Gastroesophageal sphincter (tissue), 4 donors: ENCODE measurements around the gene VPS37C. TPM values are rescaled to one million over a fixed set of nuclear protein-coding genes. Genes with fewer than 3 reads are reported as not detected.
"Not testable (repeated sequence)": the region's sequence is repeated elsewhere in the genome, so short reads cannot be mapped to it uniquely, and the experiment has no call there.

ENCODE experiments used
- ATAC-seq: fragments of 150-250 bp; one replicate; pipeline ENCODE4 v1.9.1; 2016; ENCODE audit warnings: mild to moderate bottlenecking, moderate library complexity
- H3K27ac ChIP-seq, 4 donors: fragments of 200-600 bp; sonication (generic) in 3 of 4; 1 replicate in 3 of 4; 2 replicates in 1 of 4; pipeline ENCODE4 v1.5.1; 2016 to 2019
- H3K27me3 ChIP-seq: fragments of 200-600 bp; sonication (generic); one replicate; pipeline ENCODE4 v1.5.1; 2019
- H3K36me3 ChIP-seq, 2 donors: fragments of 200-600 bp; sonication (generic); one replicate each; pipeline ENCODE4 v1.5.1; 2019; ENCODE audit warnings: control low read depth in 1 of 2
- H3K4me1 ChIP-seq, 3 donors: fragments of 200-600 bp; sonication (generic); 1 replicate in 2 of 3; 2 replicates in 1 of 3; pipeline ENCODE4 v1.5.1; 2016 to 2019; ENCODE audit warnings: control low read depth in 2 of 3
- H3K4me3 ChIP-seq, 2 donors: fragments of 200-600 bp; sonication (generic); one replicate each; pipeline ENCODE4 v1.5.1; 2019; ENCODE audit warnings: mild to moderate bottlenecking in 1 of 2, moderate library complexity in 1 of 2
- H3K9me3 ChIP-seq, 3 donors: fragments of 200-600 bp; sonication (generic); one replicate each; pipeline ENCODE4 v1.5.1; 2017 to 2019; ENCODE audit warnings: control low read depth in 2 of 3
- EP300 ChIP-seq: sonication (generic); formaldehyde crosslinking; IDR thresholded peaks from one replicate; pipeline ENCODE4 v1.6.1; 2017; ENCODE audit warnings: antibody characterized with exemption, mild to moderate bottlenecking
- POLR2A ChIP-seq, 2 donors: fragments of 450-650 bp; IDR thresholded peaks; one replicate each; pipeline ENCODE4 v1.6.1; 2017; ENCODE audit warnings: antibody characterized with exemption in 2 of 2, mild to moderate bottlenecking in 2 of 2, moderate library complexity in 1 of 2
- POLR2AphosphoS5 ChIP-seq: sonication (generic); formaldehyde crosslinking; IDR thresholded peaks from one replicate; pipeline ENCODE4 v1.6.1; 2017; ENCODE audit warnings: antibody characterized with exemption
- WGBS, 2 donors: methylation state at CpG; one replicate each; pipeline ENCODE4 v1.1.5; 2018; ENCODE audit warnings: low coverage in 1 of 2; 5-methylcytosine and 5-hydroxymethylcytosine counted together
- total RNA-seq, 4 donors: library from RNA; depleted of rRNA; stranded (reverse); fragments of >200 nt; gene quantifications; one replicate each; pipeline ENCODE4 v1.1.0, GENCODE V29; 2016
- TF ChIP-seq, protein P1 (sequence below), 4 experiments: fragments of 200-600 bp in 2 of 4; fragments of 450-650 bp in 2 of 4; sonication (generic) in 1 of 4; IDR thresholded peaks; one replicate each; pipeline ENCODE4 v1.5.1; 2017 to 2019; ENCODE audit warnings: antibody characterized with exemption in 4 of 4, mild to moderate bottlenecking in 2 of 4, moderate library complexity in 2 of 4

The VPS37C gene
- total RNA-seq, 4 donors from 2014 or later: 19.1 to 41.9 (median 25.5) TPM

DNA sequence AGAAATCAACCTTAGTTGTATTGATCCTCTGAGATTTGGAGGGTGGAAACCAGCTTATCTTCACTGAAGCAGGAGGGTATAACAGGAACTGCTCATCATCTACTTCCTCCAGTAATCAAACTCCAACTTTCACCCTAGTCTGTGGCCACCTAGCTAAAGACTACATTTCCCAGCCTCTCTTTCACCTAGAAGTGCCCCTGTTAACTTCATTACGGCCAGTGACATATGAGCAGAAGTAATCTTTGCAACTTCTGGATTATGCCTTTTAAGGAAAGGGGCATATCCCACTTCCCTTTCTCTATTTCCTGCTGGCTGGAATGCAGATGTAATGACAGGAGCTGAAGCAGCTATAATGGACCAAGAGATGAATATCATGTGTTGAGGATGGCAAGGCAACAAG lies 7.6 kb upstream of the VPS37C start:
- 78 to 83% methylated on average over 1 of the region's 1 CpG for WGBS, 2 donors
- TF ChIP-seq POLR2AphosphoS5 (no peak), EP300 (no peak), POLR2A (IDR thresholded peaks at IDR 0.05) (no peak)
- TF ChIP-seq, protein P1, sequence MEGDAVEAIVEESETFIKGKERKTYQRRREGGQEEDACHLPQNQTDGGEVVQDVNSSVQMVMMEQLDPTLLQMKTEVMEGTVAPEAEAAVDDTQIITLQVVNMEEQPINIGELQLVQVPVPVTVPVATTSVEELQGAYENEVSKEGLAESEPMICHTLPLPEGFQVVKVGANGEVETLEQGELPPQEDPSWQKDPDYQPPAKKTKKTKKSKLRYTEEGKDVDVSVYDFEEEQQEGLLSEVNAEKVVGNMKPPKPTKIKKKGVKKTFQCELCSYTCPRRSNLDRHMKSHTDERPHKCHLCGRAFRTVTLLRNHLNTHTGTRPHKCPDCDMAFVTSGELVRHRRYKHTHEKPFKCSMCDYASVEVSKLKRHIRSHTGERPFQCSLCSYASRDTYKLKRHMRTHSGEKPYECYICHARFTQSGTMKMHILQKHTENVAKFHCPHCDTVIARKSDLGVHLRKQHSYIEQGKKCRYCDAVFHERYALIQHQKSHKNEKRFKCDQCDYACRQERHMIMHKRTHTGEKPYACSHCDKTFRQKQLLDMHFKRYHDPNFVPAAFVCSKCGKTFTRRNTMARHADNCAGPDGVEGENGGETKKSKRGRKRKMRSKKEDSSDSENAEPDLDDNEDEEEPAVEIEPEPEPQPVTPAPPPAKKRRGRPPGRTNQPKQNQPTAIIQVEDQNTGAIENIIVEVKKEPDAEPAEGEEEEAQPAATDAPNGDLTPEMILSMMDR (IDR thresholded peaks at IDR 0.05): no peak
- no peak overlapping the region for H3K27ac ChIP-seq
- no peak overlapping the region for H3K4me3 ChIP-seq
- no peaks in the 10 kb centered on the region for H3K4me1 ChIP-seq
- H3K36me3 ChIP-seq: no peaks in the 10 kb centered on the region
- H3K9me3 ChIP-seq: peaks cover 0 to 5% (median 0%) of the 10 kb centered on the region in 3 donors
- no peaks in the 10 kb centered on the region for H3K27me3 ChIP-seq
- no peak for ATAC-seq

DNA sequence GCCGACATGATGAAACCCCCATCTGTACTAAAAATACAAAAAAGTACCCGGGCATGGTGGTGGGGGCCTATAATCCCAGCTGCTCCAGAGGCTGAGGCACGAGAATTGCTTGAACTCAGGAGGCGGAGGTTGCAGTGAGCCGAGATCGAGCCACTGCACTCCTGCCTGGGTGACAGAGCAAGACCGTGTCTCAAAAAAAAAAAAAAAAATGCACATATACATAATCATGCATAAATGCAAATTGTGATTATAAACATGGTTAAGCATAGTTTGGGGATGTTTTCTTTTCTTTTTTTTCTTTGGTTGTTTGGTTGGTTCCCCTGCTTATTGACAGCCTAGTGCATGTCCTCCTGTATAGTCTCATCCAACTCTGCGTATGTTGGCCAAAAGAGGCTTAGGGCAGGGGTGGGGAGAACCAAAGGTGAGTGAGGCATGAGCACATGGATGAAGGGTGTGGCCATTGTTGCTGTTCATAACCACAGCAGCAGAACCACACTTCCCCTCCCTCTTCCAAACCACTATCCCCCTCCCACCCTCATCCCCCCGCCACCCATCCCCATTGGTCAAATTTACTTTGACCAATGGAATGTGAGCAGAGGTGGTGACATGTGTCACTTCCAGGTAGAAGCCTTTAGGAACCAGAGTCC lies 6.9 kb upstream of the VPS37C start:
- H3K9me3 ChIP-seq: peaks cover 0 to 5% (median 0%) of the 10 kb centered on the region in 3 donors
- WGBS, 2 donors: 88 to 100% methylated on average over 2 to 9 of the region's 9 CpGs
- no peaks in the 10 kb centered on the region for H3K27me3 ChIP-seq
- no peaks in the 10 kb centered on the region for H3K36me3 ChIP-seq
- TF ChIP-seq EP300 (no peak), POLR2AphosphoS5 (no peak), POLR2A (IDR thresholded peaks at IDR 0.05) (no peak)
- TF ChIP-seq, protein P1 (IDR thresholded peaks at IDR 0.05): no peak
- ATAC-seq: no peak
- H3K27ac ChIP-seq: no peak overlapping the region
- H3K4me1 ChIP-seq: no peaks in the 10 kb centered on the region
- no peak overlapping the region for H3K4me3 ChIP-seq

DNA sequence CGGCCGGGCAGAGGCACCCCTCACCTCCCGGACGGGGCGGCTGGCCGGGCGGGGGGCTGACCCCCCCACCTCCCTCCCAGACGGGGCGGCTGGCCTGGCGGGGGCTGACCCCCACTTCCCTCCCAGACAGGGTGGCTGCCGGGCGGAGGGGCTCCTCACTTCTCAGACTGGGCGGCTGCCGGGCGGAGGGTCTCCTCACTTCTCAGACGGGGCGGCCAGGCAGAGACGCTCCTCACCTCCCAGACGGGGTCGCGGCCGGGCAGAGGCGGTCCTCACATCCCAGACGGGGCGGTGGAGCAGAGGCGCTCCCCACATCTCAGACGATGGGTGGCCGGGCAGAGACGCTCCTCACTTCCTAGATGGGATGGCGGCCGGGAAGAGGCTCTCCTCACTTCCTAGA lies 5.1 kb upstream of the VPS37C start:
- H3K4me3 ChIP-seq, H3K9me3 ChIP-seq, H3K27me3 ChIP-seq, H3K27ac ChIP-seq, H3K4me1 ChIP-seq, H3K36me3 ChIP-seq, ATAC-seq: not testable (repeated sequence)
- WGBS, 2 donors: no CpG with 5 or more reads among the region's 31 CpGs

DNA sequence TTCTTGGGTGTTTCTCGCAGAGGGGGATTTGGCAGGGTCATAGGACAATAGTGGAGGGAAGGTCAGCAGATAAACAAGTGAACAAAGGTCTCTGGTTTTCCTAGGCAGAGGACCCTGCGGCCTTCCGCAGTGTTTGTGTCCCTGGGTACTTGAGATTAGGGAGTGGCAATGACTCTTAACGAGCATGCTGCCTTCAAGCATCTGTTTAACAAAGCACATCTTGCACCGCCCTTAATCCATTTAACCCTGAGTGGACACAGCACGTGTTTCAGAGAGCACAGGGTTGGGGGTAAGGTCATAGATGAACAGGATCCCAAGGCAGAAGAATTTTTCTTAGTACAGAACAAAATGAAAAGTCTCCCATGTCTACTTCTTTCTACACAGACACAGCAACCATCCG lies 4.6 kb upstream of the VPS37C start:
- H3K4me3 ChIP-seq, H3K36me3 ChIP-seq, H3K27ac ChIP-seq, H3K9me3 ChIP-seq, ATAC-seq, H3K4me1 ChIP-seq, H3K27me3 ChIP-seq: not testable (repeated sequence)
- WGBS, 2 donors: 79% methylated on average over 2 of the region's 7 CpGs; no CpG with 5 or more reads in 1 of the 2 donors

DNA sequence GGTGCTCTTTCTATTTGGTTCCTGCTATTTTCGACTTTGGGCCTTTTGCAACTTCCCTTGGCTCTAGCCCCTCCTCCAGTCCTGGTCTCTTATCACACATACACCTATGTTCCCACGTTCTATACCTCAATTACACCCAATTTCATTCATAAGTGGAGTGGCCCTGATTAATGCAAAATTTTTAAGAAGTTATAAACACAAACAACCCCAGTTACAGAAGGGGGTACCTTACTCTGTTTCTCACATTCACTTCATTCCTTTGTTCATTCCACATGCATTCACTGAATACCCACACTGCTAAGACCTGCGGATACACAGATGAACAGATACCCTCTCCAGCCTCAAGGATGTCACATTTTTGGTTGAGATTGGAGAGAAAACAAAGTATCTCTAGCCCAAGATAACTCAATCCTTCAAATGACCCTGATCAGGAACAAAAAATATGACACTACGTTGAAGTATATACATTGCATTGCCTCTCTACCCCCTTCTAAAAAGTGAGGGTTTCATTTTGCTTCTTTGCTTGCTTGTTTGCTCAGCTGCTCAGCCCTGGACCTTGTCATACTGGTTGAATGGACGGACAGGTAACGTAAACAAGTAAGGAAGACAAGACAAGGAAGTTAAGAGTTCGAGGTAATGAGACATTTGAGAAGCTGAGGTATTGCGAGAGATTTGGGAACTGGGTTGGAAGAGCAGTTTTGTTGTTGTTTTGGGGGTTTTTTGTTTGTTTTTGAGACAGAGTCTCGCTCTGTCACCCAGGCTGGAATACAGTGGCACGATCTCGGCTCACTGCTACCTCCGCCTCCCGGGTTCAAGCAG lies 3.6 kb upstream of the VPS37C start:
- no peaks in the 10 kb centered on the region for H3K9me3 ChIP-seq
- 74 to 76% methylated on average over 8 to 13 of the region's 13 CpGs for WGBS, 2 donors
- ATAC-seq: no peak

More for the DNA sequence above, 3.6 kb upstream of the VPS37C start:
- H3K27ac ChIP-seq: no peak overlapping the region
- peaks cover 0 to 19% (median 5%) of the 10 kb centered on the region in 3 donors for H3K4me1 ChIP-seq
- no peaks in the 10 kb centered on the region for H3K36me3 ChIP-seq
- TF ChIP-seq, protein P1 (IDR thresholded peaks at IDR 0.05): no peak
- TF ChIP-seq EP300 (no peak), POLR2A (IDR thresholded peaks at IDR 0.05) (no peak), POLR2AphosphoS5 (no peak)
- no peak overlapping the region for H3K4me3 ChIP-seq
- no peaks in the 10 kb centered on the region for H3K27me3 ChIP-seq
